Activated CD4-positive, alpha-beta T cell treated with anti-CD3 and anti-CD28 coated beads for 24 hours (primary cell): ENCODE results near the gene SLC35D3.
A peak's percentile ranks its signal among the peaks of the same experiment; 100 is the strongest.
"Not testable (repeated sequence)": the region's sequence is repeated elsewhere in the genome, so short reads cannot be mapped to it uniquely, and the experiment has no call there.

Source experiments
- DNase-seq, 2 donors: peaks; one replicate each; pipeline ENCODE4 v3.0.0-alpha.2; 2020; ENCODE audit warnings: low read depth in 2 of 2

Gene SLC35D3

GRCh38 chr6:136964398-136964797 lies 42.3 kb downstream of the SLC35D3 start:
- no peak for DNase-seq

- DNase-seq: peak; percentile 43 to 52
Observed at GRCh38 chr6:136967876-136968752, 46.0 kb downstream of the SLC35D3 start.

DNA sequence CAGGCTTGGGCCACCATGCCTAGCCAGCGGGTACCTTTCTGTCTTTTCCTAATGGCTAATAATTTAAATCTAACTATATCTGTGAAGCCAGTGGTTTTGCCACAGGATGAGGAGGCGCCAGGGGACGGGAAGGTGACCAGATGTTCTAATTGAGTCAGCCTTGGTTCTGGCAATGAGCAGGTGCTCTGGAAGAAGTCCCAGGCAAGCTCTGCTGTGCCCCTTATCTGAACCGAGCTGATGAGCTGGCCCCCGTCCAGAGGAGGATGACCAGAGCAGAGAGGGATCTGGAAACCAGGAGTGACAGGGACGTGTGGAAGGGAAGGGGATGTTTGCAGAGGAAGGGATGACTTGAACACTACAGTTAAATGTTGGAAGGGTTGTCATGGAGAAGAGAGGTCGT lies 46.7 kb downstream of the SLC35D3 start:
- DNase-seq: no peak

DNA sequence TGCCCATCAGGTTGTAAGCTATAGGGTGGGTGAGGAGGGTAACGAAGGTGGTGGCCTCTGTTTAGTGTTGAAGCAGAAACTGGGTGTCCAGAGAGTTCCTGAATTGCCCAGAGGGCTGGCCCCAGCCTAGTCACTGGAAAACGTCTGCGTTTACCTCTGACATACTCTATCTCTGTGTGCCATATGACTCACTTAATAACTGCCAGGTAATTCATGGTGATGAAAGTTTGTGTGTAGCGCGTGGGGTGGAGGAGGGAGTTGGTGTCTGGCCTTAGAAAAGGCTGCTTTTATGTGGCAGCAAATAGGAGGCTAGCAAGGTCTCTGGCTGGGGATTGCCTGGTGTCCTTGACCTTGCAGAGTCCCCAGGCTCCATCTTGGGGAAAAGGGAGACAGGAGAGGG lies 47.3 kb downstream of the SLC35D3 start:
- no peak for DNase-seq

GRCh38 chr6:136969930-136970329 lies 47.8 kb downstream of the SLC35D3 start:
- no peak for DNase-seq

DNA sequence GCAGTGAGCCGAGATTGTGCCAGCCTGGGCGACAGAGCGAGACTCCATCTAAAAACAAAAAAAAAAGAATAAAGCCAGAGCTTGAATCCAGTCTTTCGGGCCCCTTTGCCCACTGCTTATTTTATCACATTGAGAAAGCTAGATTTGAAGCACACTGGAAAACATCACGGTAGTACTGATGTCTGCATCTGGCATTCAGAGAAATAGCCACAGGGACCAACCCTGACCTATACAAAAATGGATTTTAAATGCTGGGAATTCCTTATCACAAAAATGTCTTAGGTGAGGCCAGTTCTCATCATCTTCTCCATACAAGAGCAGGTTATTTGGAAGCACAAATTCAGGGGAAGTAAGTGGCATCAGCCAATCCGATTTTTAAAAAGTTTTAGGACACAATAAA lies 49.5 kb downstream of the SLC35D3 start:
- DNase-seq: no peak

DNA sequence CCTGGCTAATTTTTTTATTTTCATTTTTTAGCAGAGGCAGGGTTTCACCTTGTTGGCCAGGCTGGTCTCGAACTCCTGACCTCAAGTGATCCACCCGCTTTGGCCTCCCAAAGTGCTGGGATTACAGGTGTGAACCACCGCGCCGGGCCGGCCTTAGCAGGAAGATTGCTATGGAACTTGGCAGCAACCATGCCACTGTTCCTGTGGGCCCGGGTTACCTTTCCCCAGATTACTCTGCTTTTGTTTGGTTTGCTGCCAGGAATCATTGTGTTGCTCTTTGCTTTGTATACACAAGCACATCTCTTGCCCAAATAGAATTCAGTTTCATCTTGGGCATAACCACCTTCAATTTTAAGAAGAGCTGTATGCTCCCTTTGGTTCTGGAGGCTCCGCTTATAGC lies 51.7 kb downstream of the SLC35D3 start:
- not testable (repeated sequence) for DNase-seq
